Neural cell (in vitro differentiated cells): ENCODE measurements around the gene GLT6D1. TPM values are rescaled to one million over a fixed set of nuclear protein-coding genes. Genes with fewer than 3 reads are reported as not detected.

Experiments
- H2AFZ ChIP-seq: fragments of 200-600, 300-800 bp; sonication (generic), shearing (Covaris generic); 2 replicates; pipeline ENCODE4 v1.6.0; 2014; ENCODE audit warnings: low read depth, mild to moderate bottlenecking, antibody characterized with exemption, low read length, moderate library complexity
- H3F3A ChIP-seq: fragments of 200-600 bp; shearing (Covaris generic); 2 replicates; pipeline ENCODE4 v1.6.1; 2016; ENCODE audit warnings: mild to moderate bottlenecking, moderate library complexity, mixed read lengths, antibody characterized with exemption, low read length; ENCODE audit not compliant: insufficient read depth, poor library complexity, severe bottlenecking
- H3K27ac ChIP-seq: fragments of 200-600, 300-800 bp; sonication (generic), shearing (Covaris generic); 2 replicates; pipeline ENCODE4 v1.5.1; 2014; ENCODE audit warnings: mild to moderate bottlenecking, low read length, moderate library complexity
- H3K27me3 ChIP-seq: fragments of 300-800, 200-600 bp; sonication (generic), shearing (Covaris generic); 2 replicates; pipeline ENCODE4 v1.6.0; 2014; ENCODE audit warnings: mild to moderate bottlenecking, low read depth, low read length, moderate library complexity; ENCODE audit not compliant: insufficient read depth
- H3K36me3 ChIP-seq: fragments of 300-800, 200-600 bp; sonication (generic), shearing (Covaris generic); 2 replicates; pipeline ENCODE4 v1.5.1; 2014; ENCODE audit warnings: mild to moderate bottlenecking, antibody characterized with exemption, low read length, moderate library complexity; ENCODE audit not compliant: insufficient read depth
- H3K4me2 ChIP-seq: fragments of 300-800, 200-600 bp; sonication (generic), shearing (Covaris generic); 2 replicates; pipeline ENCODE4 v1.6.0; 2014; ENCODE audit warnings: mild to moderate bottlenecking, low read length
- H3K4me3 ChIP-seq: fragments of 300-800, 200-600 bp; sonication (generic), shearing (Covaris generic); 2 replicates; pipeline ENCODE4 v1.5.1; 2014; ENCODE audit warnings: mild to moderate bottlenecking, low read length, moderate library complexity
- H3K79me2 ChIP-seq: fragments of 200-600 bp; shearing (Covaris generic); replicated peaks from 2 replicates; pipeline ENCODE4 v1.6.0; 2014; ENCODE audit warnings: mild to moderate bottlenecking, low read length, moderate library complexity; ENCODE audit not compliant: insufficient read depth
- H3K9ac ChIP-seq: fragments of 300-800, 200-600 bp; sonication (generic), shearing (Covaris generic); 2 replicates; pipeline ENCODE4 v1.6.1; 2016; ENCODE audit warnings: mild to moderate bottlenecking, low read length, mixed read lengths
- H3K9me2 ChIP-seq: fragments of 200-600 bp; shearing (Covaris generic); 2 replicates; pipeline ENCODE4 v1.6.1; 2016; ENCODE audit warnings: mild to moderate bottlenecking, low read length, mixed read lengths; ENCODE audit not compliant: insufficient read depth
- H3K9me3 ChIP-seq: fragments of 200-600, 300-800 bp; sonication (generic), shearing (Covaris generic); 2 replicates; pipeline ENCODE4 v1.6.1; 2016; ENCODE audit warnings: mild to moderate bottlenecking, mixed run types, low read length, moderate library complexity, mixed read lengths
- H4K20me1 ChIP-seq: fragments of 200-600 bp; shearing (Covaris generic); 2 replicates; pipeline ENCODE4 v1.6.1; 2016; ENCODE audit warnings: mild to moderate bottlenecking, mixed run types; ENCODE audit not compliant: insufficient read depth
- EP300 ChIP-seq: fragments of 450-650 bp; conservative IDR thresholded peaks from 2 replicates; pipeline ENCODE4 v1.6.1; 2014; ENCODE audit warnings: antibody characterized with exemption, mild to moderate bottlenecking, moderate library complexity; ENCODE audit not compliant: poor library complexity, severe bottlenecking
- EZH2 ChIP-seq: fragments of 200-600, 300-800 bp; shearing (Covaris generic), sonication (generic); IDR thresholded peaks from 2 replicates; pipeline ENCODE4 v1.6.1; 2014; ENCODE audit warnings: antibody characterized with exemption, low read length, borderline replicate concordance, mild to moderate bottlenecking; ENCODE audit not compliant: insufficient read depth, poor library complexity, severe bottlenecking
- MXI1 ChIP-seq: fragments of 450-650 bp; conservative IDR thresholded peaks from 2 replicates; pipeline ENCODE4 v1.6.1; 2014; ENCODE audit warnings: antibody characterized with exemption, mild to moderate bottlenecking; ENCODE audit not compliant: poor library complexity, severe bottlenecking
- POLR2AphosphoS5 ChIP-seq: IDR thresholded peaks from 2 replicates; pipeline ENCODE4 v1.6.1; 2012
- RAD21 ChIP-seq: fragments of 450-650 bp; conservative IDR thresholded peaks from 2 replicates; pipeline ENCODE4 v1.6.1; 2014; ENCODE audit warnings: antibody characterized with exemption, mild to moderate bottlenecking, moderate library complexity
- SMC3 ChIP-seq: fragments of 450-650 bp; conservative IDR thresholded peaks from 2 replicates; pipeline ENCODE4 v1.6.1; 2014; ENCODE audit warnings: antibody characterized with exemption, mild to moderate bottlenecking, moderate library complexity; ENCODE audit not compliant: poor library complexity
- TAF1 ChIP-seq: IDR thresholded peaks from 2 replicates; pipeline ENCODE4 v1.6.1; 2012; ENCODE audit warnings: low read depth
- polyA plus RNA-seq: library from polyadenylated mRNA; depleted of rRNA; stranded (reverse); fragments of >200 nt; gene quantifications from 2 replicates; pipeline ENCODE4 v1.2.3, GENCODE V29; 2014
- TF ChIP-seq, protein P1 (sequence below): fragments of 450-650 bp; IDR thresholded peaks from 2 replicates; pipeline ENCODE4 v1.5.1; 2014; ENCODE audit warnings: antibody characterized with exemption, mild to moderate bottlenecking, moderate library complexity; ENCODE audit not compliant: poor library complexity, severe bottlenecking
- TF ChIP-seq, protein P2 (sequence below): IDR thresholded peaks from 2 replicates; pipeline ENCODE4 v1.6.1; 2012; ENCODE audit warnings: borderline replicate concordance

The GLT6D1 gene
- polyA plus RNA-seq, 1 donor from 2014 or later, result not detected

DNA sequence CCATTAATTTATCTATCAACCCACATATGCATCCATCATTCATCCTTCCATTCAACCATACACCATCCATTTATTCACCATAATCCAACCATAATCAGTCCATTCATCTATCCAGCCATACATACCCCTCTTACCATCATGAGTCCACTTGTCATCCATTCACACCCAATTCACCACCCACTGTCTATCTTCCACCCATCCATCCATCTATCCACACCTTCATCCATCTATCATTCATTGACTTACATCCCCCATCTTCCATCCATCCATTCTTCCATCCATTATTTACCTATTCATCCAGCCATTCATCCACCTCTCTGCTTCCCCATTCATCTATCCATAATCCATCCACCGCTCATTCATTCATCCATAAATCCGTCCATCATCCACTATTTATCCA is 60.0 kb downstream of the GLT6D1 start:
- Histone ChIP-seq H4K20me1 (no peaks in the 10 kb centered on the region), H3K9me2 (no peaks in the 10 kb centered on the region), H3K36me3 (no peaks in the 10 kb centered on the region), H3K27ac (no peak overlapping the region), H3K4me2 (no peak overlapping the region), H3K79me2 (no peaks in the 10 kb centered on the region), H3K9me3 (no peaks in the 10 kb centered on the region), H3F3A (no peaks in the 10 kb centered on the region), H2AFZ (no peak overlapping the region), H3K4me3 (no peak overlapping the region), H3K27me3 (peaks cover 5% of the 10 kb centered on the region), H3K9ac (no peak overlapping the region)
- TF ChIP-seq MXI1 (no peak), RAD21 (no peak)

DNA sequence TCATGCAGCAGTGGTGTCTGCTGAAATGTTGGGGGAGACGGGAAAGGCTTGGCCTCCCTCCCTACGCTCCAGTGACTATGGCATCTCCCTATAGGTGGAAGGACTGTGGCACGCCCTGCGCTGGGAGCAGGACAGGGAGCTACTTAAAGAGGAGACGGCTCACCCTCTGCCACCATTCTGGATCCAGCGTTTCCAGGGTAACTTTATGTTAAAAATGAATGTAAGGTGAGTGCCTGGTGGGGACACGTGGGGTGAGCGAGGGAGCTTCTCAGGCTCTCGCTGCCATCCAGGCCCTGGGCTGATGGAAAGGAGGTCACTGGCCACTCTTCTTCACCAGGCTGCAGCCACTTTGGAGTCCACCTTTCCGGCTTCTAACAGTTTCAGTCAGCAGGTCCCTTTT is 62.1 kb downstream of the GLT6D1 start:
- Histone ChIP-seq H3K36me3 (no peaks in the 10 kb centered on the region), H3F3A (no peaks in the 10 kb centered on the region), H2AFZ (no peak overlapping the region), H3K9me3 (no peaks in the 10 kb centered on the region), H3K4me3 (no peak overlapping the region), H3K79me2 (no peaks in the 10 kb centered on the region), H4K20me1 (no peaks in the 10 kb centered on the region), H3K27ac (no peak overlapping the region), H3K27me3 (peaks cover 5% of the 10 kb centered on the region), H3K9me2 (no peaks in the 10 kb centered on the region), H3K4me2 (no peak overlapping the region), H3K9ac (no peak overlapping the region)
- no peak for TF ChIP-seq EP300
- no peak for TF ChIP-seq EZH2
- no peak for TF ChIP-seq SMC3
- no peak for TF ChIP-seq POLR2AphosphoS5
- no peak for TF ChIP-seq RAD21
- no peak for TF ChIP-seq TAF1
- TF ChIP-seq, protein P1, sequence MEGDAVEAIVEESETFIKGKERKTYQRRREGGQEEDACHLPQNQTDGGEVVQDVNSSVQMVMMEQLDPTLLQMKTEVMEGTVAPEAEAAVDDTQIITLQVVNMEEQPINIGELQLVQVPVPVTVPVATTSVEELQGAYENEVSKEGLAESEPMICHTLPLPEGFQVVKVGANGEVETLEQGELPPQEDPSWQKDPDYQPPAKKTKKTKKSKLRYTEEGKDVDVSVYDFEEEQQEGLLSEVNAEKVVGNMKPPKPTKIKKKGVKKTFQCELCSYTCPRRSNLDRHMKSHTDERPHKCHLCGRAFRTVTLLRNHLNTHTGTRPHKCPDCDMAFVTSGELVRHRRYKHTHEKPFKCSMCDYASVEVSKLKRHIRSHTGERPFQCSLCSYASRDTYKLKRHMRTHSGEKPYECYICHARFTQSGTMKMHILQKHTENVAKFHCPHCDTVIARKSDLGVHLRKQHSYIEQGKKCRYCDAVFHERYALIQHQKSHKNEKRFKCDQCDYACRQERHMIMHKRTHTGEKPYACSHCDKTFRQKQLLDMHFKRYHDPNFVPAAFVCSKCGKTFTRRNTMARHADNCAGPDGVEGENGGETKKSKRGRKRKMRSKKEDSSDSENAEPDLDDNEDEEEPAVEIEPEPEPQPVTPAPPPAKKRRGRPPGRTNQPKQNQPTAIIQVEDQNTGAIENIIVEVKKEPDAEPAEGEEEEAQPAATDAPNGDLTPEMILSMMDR, result no peak
- no peak for TF ChIP-seq MXI1
- TF ChIP-seq, protein P2, sequence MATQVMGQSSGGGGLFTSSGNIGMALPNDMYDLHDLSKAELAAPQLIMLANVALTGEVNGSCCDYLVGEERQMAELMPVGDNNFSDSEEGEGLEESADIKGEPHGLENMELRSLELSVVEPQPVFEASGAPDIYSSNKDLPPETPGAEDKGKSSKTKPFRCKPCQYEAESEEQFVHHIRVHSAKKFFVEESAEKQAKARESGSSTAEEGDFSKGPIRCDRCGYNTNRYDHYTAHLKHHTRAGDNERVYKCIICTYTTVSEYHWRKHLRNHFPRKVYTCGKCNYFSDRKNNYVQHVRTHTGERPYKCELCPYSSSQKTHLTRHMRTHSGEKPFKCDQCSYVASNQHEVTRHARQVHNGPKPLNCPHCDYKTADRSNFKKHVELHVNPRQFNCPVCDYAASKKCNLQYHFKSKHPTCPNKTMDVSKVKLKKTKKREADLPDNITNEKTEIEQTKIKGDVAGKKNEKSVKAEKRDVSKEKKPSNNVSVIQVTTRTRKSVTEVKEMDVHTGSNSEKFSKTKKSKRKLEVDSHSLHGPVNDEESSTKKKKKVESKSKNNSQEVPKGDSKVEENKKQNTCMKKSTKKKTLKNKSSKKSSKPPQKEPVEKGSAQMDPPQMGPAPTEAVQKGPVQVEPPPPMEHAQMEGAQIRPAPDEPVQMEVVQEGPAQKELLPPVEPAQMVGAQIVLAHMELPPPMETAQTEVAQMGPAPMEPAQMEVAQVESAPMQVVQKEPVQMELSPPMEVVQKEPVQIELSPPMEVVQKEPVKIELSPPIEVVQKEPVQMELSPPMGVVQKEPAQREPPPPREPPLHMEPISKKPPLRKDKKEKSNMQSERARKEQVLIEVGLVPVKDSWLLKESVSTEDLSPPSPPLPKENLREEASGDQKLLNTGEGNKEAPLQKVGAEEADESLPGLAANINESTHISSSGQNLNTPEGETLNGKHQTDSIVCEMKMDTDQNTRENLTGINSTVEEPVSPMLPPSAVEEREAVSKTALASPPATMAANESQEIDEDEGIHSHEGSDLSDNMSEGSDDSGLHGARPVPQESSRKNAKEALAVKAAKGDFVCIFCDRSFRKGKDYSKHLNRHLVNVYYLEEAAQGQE, result no peak
